ENCODE results near the gene RBMS1. TPM values are rescaled to one million over a fixed set of nuclear protein-coding genes. Genes with fewer than 3 reads are reported as not detected.

Gene RBMS1
- total and polyA plus RNA-seq, 4 donors = 7.9 to 23.5 (median 15.5) TPM

GRCh38 chr2:160434254-160434948, 59.2 kb downstream of the RBMS1 start:
- Histone ChIP-seq H3K9me3 (ENCODE audit: control insufficient read depth in 4 of 4, low read length in 3 of 4) (no peaks in the 10 kb centered on the region), H3K4me1 (ENCODE audit: control insufficient read depth in 4 of 4, insufficient read depth in 4 of 4, low read length in 3 of 4) (peaks cover 0 to 3% (median 2%) of the 10 kb centered on the region in 4 donors), H3K27ac (ENCODE audit: low read depth in 1 of 2, low read length in 2 of 2) (no peak overlapping the region), H3K27me3 (ENCODE audit: control insufficient read depth in 4 of 4, insufficient read depth in 4 of 4, low read length in 3 of 4) (no peaks in the 10 kb centered on the region), H3K9ac (ENCODE audit: low read depth in 1 of 2, low read length in 2 of 2) (no peak overlapping the region), H3K4me3 (ENCODE audit: low read depth in 1 of 3, low read length in 3 of 3) (no peak overlapping the region), H3K36me3 (ENCODE audit: control insufficient read depth in 4 of 4, insufficient read depth in 3 of 4, low read depth in 1 of 4, low read length in 3 of 4) (no peaks in the 10 kb centered on the region)
- no peak for TF ChIP-seq GABPA (IDR thresholded peaks at IDR 0.05 in 1 of 2, conservative IDR thresholded peaks at IDR 0.05 in 1 of 2)
- no peak for TF ChIP-seq NR2F2 (IDR thresholded peaks at IDR 0.05)
- no peak for TF ChIP-seq FOXA1 (IDR thresholded peaks at IDR 0.05)
- no peak for TF ChIP-seq JUND (IDR thresholded peaks at IDR 0.05)
- no peak for TF ChIP-seq MAX (IDR thresholded peaks at IDR 0.05)
- no peak for TF ChIP-seq ZBTB33 (IDR thresholded peaks at IDR 0.05)
- TF ChIP-seq SP1 (IDR thresholded peaks at IDR 0.05) = no peak
- TF ChIP-seq ATF3 (IDR thresholded peaks at IDR 0.05) = no peak
- no peak for TF ChIP-seq REST (IDR thresholded peaks at IDR 0.05)
- TF ChIP-seq HNF4A (conservative IDR thresholded peaks at IDR 0.05) = no peak
- TF ChIP-seq TAF1 (conservative IDR thresholded peaks at IDR 0.05) = no peak
- no peak for TF ChIP-seq RXRA (IDR thresholded peaks at IDR 0.05)
- no peak for TF ChIP-seq EGR1 (IDR thresholded peaks at IDR 0.05; ENCODE audit: low read depth in 2 of 2)
- TF ChIP-seq RAD21 (IDR thresholded peaks at IDR 0.05) = no peak
- TF ChIP-seq HNF4G (IDR thresholded peaks at IDR 0.05) = no peak
- no peak for TF ChIP-seq YY1 (IDR thresholded peaks at IDR 0.05)
- TF ChIP-seq FOXA2 (IDR thresholded peaks at IDR 0.05) = no peak
- TF ChIP-seq CTCF (IDR thresholded peaks at IDR 0.05; ENCODE audit: low read depth, low read length, missing input control) = no peak
- no peak for DNase-seq (ENCODE audit: low spot score)
- WGBS = 87% methylated on average over 3 of the region's 3 CpGs
